DND-41 (cell line): ENCODE results near the gene CTIF.

Experiments used
- CTCF ChIP-seq: IDR thresholded peaks from 2 replicates; pipeline ENCODE4 v1.5.1; 2012; ENCODE audit warnings: borderline replicate concordance, low read length, moderate library complexity, mild to moderate bottlenecking; ENCODE audit not compliant: poor library complexity, severe bottlenecking; ENCODE audit errors: extremely low read depth
- EZH2 ChIP-seq: IDR thresholded peaks from 3 replicates; pipeline ENCODE4 v1.6.1; 2012; ENCODE audit warnings: borderline replicate concordance, low read depth, mild to moderate bottlenecking, moderate library complexity, low read length, inconsistent platforms; ENCODE audit not compliant: severe bottlenecking

DNA sequence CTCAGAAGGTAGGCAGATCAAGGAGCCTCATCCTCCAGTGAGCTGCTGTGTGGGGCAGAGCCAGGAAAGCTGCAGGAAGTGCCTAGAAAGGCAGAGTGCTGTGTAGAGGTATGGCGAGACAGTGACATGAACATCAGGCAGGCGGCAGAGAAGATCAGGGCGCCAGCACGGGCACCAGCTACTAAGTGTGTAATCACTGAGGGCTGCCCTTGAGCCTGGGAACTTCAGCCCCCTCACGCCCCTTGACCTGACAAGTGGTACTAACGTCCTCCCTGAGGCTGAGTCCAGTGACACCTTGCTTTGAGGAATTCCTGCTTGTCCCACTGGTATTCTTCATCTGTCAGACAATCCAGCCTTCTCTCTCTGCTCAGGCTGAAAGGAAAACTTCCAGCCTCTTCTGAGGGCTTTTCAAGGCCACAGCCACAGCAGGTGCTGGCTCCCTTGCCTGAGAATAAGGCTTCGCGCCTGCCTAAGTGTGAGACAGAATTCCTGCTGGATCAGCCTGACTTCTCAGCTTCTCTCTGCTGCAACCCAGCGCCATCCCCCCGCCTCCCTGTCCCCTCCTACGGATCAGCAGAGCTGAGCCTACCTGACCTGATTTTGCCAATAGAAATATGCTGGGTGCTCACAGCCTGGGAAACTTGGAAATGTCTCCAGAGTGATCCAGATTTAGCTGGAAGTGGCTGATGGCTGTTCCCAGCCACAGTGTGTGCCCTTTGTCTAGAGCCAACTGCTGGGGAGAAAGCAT, 263.9 kb downstream of the CTIF start:
- TF ChIP-seq CTCF (no peak), EZH2 (no peak)
